Hepatocyte (in vitro differentiated cells): ENCODE measurements around the gene GLDC.

Experiments used
- EZH2 ChIP-seq: fragments of 200-600 bp; sonication (generic); IDR thresholded peaks from 2 replicates; pipeline ENCODE4 v1.6.1; 2016; ENCODE audit warnings: antibody characterized with exemption, mild to moderate bottlenecking, borderline replicate concordance
- TF ChIP-seq, protein P1 (sequence below): fragments of 200-600 bp; sonication (generic); IDR thresholded peaks from 2 replicates; pipeline ENCODE4 v1.5.1; 2016; ENCODE audit warnings: antibody characterized with exemption, mild to moderate bottlenecking; ENCODE audit not compliant: poor library complexity

GRCh38 chr9:6545017-6545691 lies 100.4 kb downstream of the GLDC start:
- TF ChIP-seq, protein P1, sequence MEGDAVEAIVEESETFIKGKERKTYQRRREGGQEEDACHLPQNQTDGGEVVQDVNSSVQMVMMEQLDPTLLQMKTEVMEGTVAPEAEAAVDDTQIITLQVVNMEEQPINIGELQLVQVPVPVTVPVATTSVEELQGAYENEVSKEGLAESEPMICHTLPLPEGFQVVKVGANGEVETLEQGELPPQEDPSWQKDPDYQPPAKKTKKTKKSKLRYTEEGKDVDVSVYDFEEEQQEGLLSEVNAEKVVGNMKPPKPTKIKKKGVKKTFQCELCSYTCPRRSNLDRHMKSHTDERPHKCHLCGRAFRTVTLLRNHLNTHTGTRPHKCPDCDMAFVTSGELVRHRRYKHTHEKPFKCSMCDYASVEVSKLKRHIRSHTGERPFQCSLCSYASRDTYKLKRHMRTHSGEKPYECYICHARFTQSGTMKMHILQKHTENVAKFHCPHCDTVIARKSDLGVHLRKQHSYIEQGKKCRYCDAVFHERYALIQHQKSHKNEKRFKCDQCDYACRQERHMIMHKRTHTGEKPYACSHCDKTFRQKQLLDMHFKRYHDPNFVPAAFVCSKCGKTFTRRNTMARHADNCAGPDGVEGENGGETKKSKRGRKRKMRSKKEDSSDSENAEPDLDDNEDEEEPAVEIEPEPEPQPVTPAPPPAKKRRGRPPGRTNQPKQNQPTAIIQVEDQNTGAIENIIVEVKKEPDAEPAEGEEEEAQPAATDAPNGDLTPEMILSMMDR = no peak
- no peak for TF ChIP-seq EZH2
